Hepatocyte (in vitro differentiated cells): Measurements from ENCODE around the gene PDLIM4. TPM values are rescaled to one million over a fixed set of nuclear protein-coding genes. Genes with fewer than 3 reads are reported as not detected.

Source experiments
- DNase-seq: peaks from one replicate; pipeline ENCODE4 v3.0.0-alpha.2; 2016; ENCODE audit warnings: low spot score
- H2AFZ ChIP-seq: fragments of 200-600 bp; sonication (generic); 2 replicates; pipeline ENCODE4 v1.6.0; 2016; ENCODE audit warnings: antibody characterized with exemption, mild to moderate bottlenecking
- H3K27ac ChIP-seq: fragments of 200-600 bp; sonication (generic); 2 replicates; pipeline ENCODE4 v1.5.1; 2016; ENCODE audit warnings: mild to moderate bottlenecking
- H3K27me3 ChIP-seq: fragments of 200-600 bp; sonication (generic); 2 replicates; pipeline ENCODE4 v1.6.1; 2016
- H3K36me3 ChIP-seq: fragments of 200-600 bp; sonication (generic); replicated peaks from 2 replicates; pipeline ENCODE4 v1.5.1; 2016; ENCODE audit warnings: low read depth; ENCODE audit not compliant: insufficient read depth
- H3K4me1 ChIP-seq: fragments of 200-600 bp; sonication (generic); 2 replicates; pipeline ENCODE4 v1.5.1; 2016; ENCODE audit warnings: mild to moderate bottlenecking, moderate library complexity; ENCODE audit not compliant: insufficient read depth
- H3K4me2 ChIP-seq: fragments of 200-600 bp; sonication (generic); 2 replicates; pipeline ENCODE4 v1.6.0; 2016
- H3K4me3 ChIP-seq: fragments of 200-600 bp; sonication (generic); 2 replicates; pipeline ENCODE4 v1.5.1; 2016; ENCODE audit warnings: mild to moderate bottlenecking
- H3K79me2 ChIP-seq: fragments of 200-600 bp; sonication (generic); 2 replicates; pipeline ENCODE4 v1.6.0; 2017; ENCODE audit warnings: mild to moderate bottlenecking
- H3K9me2 ChIP-seq: fragments of 200-600 bp; sonication (generic); replicated peaks from 2 replicates; pipeline ENCODE4 v1.6.0; 2017; ENCODE audit warnings: mild to moderate bottlenecking; ENCODE audit not compliant: insufficient read depth
- H3K9me3 ChIP-seq: fragments of 200-600 bp; sonication (generic); 2 replicates; pipeline ENCODE4 v1.5.1; 2016; ENCODE audit warnings: low read depth, mild to moderate bottlenecking
- H4K20me1 ChIP-seq: fragments of 200-600 bp; sonication (generic); 2 replicates; pipeline ENCODE4 v1.6.0; 2016; ENCODE audit warnings: mild to moderate bottlenecking; ENCODE audit not compliant: insufficient read depth, poor library complexity, severe bottlenecking
- CTCF ChIP-seq: fragments of 200-600 bp; sonication (generic); IDR thresholded peaks from 2 replicates; pipeline ENCODE4 v1.5.1; 2016; ENCODE audit warnings: antibody characterized with exemption, mild to moderate bottlenecking; ENCODE audit not compliant: poor library complexity
- EZH2 ChIP-seq: fragments of 200-600 bp; sonication (generic); IDR thresholded peaks from 2 replicates; pipeline ENCODE4 v1.6.1; 2016; ENCODE audit warnings: antibody characterized with exemption, mild to moderate bottlenecking, borderline replicate concordance
- EZH2phosphoT487 ChIP-seq: fragments of 200-600 bp; sonication (generic); IDR thresholded peaks from one replicate; pipeline ENCODE4 v1.6.1; 2018; ENCODE audit warnings: antibody characterized with exemption, mild to moderate bottlenecking, low read depth, moderate library complexity; ENCODE audit not compliant: unreplicated experiment, severe bottlenecking
- whole genome bisulfite sequencing: methylation state at CpG from one replicate; pipeline ENCODE4 v1.1.6; 2016; ENCODE audit warnings: low lambda C conversion rate; ENCODE audit errors: missing lambda C conversion rate; 5-methylcytosine and 5-hydroxymethylcytosine counted together
- polyA plus RNA-seq: library from polyadenylated mRNA; unstranded; fragments of >200 nt; fragmentation: Nextera tagmentation; extraction: Ambion mirVana; gene quantifications from 2 replicates; pipeline ENCODE4 v1.2.1, GENCODE V29; 2016
- total RNA-seq: library from RNA; depleted of rRNA; stranded (reverse); fragments of >200 nt; gene quantifications from 2 replicates; pipeline ENCODE4 v1.2.3, GENCODE V29; 2014

The PDLIM4 gene
- total and polyA plus RNA-seq, 2 experiments from 2014 or later, result 16.4 to 102 TPM

- Histone ChIP-seq H2AFZ (peak overlapping the region; percentile 84), H4K20me1 (no peaks in the 10 kb centered on the region), H3K9me3 (no peaks in the 10 kb centered on the region), H3K79me2 (peaks cover 8% of the 10 kb centered on the region), H3K9me2 (no peaks in the 10 kb centered on the region), H3K4me2 (peak overlapping the region; percentile 98), H3K27ac (peak overlapping the region; percentile 51), H3K27me3 (no peaks in the 10 kb centered on the region), H3K4me3 (peak overlapping the region; percentile 61), H3K36me3 (no peaks in the 10 kb centered on the region), H3K4me1 (peaks cover 41% of the 10 kb centered on the region)
- TF ChIP-seq EZH2phosphoT487 (no peak), EZH2 (no peak), CTCF (no peak)
- no peak for DNase-seq
- 85% methylated on average over 6 of the region's 6 CpGs for WGBS
Observed at GRCh38 chr5:132256783-132257130, 739 bp upstream of the PDLIM4 start.

DNA sequence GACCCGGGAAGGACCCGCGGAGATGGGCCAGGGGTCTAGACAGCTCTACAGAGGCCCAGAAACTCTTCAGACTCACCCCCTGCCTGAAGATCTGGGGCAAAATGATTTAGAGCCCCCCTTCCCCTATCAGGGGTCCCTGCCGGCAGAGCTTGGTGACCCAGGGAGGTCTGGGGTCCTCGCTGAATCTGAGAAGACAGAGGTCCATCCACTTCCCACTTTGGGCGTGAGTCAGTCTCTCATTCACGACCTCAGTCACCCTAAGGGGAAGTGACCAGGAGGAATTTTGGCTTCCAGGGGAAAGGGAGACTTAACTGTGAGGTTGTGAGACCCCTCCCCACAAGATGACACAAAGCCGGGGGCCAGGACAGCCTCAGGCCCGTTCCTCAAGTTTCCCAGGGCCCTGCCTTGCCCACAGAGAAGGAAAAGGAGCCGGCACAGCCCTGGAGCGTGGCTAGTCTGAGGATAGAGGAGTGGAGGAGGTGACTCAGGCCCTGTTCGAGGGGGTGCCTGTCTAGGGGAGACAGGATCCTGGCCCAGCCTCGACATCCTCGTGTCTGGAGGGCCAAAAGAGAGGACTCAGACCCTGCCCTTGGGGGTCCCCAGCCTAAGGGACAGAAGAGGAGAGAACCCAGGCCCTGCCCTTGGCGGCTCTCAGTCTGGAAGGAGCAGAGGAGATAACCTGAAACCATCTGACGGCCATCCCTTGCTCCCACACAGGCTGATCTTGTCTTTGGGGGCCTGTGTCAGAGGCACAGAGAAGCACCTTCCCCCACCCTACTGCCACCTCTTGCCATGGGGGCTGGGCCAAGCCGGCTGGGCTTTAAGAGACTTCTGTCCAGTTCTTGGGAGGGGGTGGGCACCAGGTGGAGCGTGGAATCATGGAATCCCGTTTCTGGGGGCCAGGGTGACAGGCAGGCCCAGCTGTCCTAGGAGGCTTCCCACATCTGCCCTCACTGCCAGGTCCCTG is 889 bp downstream of the PDLIM4 start:
- no peak for TF ChIP-seq CTCF
- no peak for TF ChIP-seq EZH2phosphoT487
- TF ChIP-seq EZH2, result no peak
- DNase-seq, result peak; percentile 53

GRCh38 chr5:132259069-132259851 is 1.8 kb downstream of the PDLIM4 start:
- Histone ChIP-seq H3K79me2 (peaks cover 8% of the 10 kb centered on the region), H3K4me1 (peaks cover 36% of the 10 kb centered on the region), H2AFZ (no peak overlapping the region), H3K27me3 (no peaks in the 10 kb centered on the region), H3K36me3 (no peaks in the 10 kb centered on the region), H3K9me3 (no peaks in the 10 kb centered on the region), H3K9me2 (no peaks in the 10 kb centered on the region), H3K27ac (peak overlapping the region; percentile 98), H4K20me1 (no peaks in the 10 kb centered on the region), H3K4me3 (no peak overlapping the region), H3K4me2 (peak overlapping the region; percentile 98)
- WGBS, result 54% methylated on average over 24 of the region's 24 CpGs
- TF ChIP-seq EZH2 (no peak), EZH2phosphoT487 (no peak), CTCF (no peak)
- peak; percentile 86 for DNase-seq

More for the DNA sequence above, 889 bp downstream of the PDLIM4 start:
- Histone ChIP-seq H3K4me1 (peaks cover 39% of the 10 kb centered on the region), H3K36me3 (no peaks in the 10 kb centered on the region), H3K9me3 (no peaks in the 10 kb centered on the region), H3K27me3 (no peaks in the 10 kb centered on the region), H4K20me1 (no peaks in the 10 kb centered on the region), H3K27ac (peak overlapping the region; percentile 98), H3K4me3 (peak overlapping the region; percentile 93), H3K79me2 (peaks cover 8% of the 10 kb centered on the region), H3K4me2 (peak overlapping the region; percentile 98), H2AFZ (peak overlapping the region; percentile 85), H3K9me2 (no peaks in the 10 kb centered on the region)
- 50% methylated on average over 18 of the region's 19 CpGs for WGBS
